Ascending aorta (tissue), 2 donors: ENCODE results near the gene HMGN1. TPM values are rescaled to one million over a fixed set of nuclear protein-coding genes. Genes with fewer than 3 reads are reported as not detected.

Source experiments
- DNase-seq, 2 donors: peaks; one replicate each; pipeline ENCODE4 v3.0.0-alpha.2; 2019; ENCODE audit warnings: low spot score in 2 of 2
- H3K27ac ChIP-seq, 2 donors: fragments of 200-600 bp; sonication (generic); one replicate each; pipeline ENCODE4 v1.5.1; 2016 to 2017; ENCODE audit warnings: mild to moderate bottlenecking in 1 of 2
- H3K27me3 ChIP-seq: fragments of 200-600 bp; sonication (generic); one replicate; pipeline ENCODE4 v1.5.1; 2017
- H3K36me3 ChIP-seq, 2 donors: fragments of 200-600 bp; sonication (generic); one replicate each; pipeline ENCODE4 v1.5.1; 2016
- H3K4me1 ChIP-seq, 2 donors: fragments of 200-600 bp; sonication (generic); one replicate each; pipeline ENCODE4 v1.5.1; 2016 to 2017; ENCODE audit warnings: mild to moderate bottlenecking in 1 of 2
- H3K4me3 ChIP-seq, 2 donors: fragments of 200-600 bp; sonication (generic); one replicate each; pipeline ENCODE4 v1.5.1; 2016 to 2017; ENCODE audit warnings: mild to moderate bottlenecking in 1 of 2
- H3K9me3 ChIP-seq, 2 donors: fragments of 200-600 bp; sonication (generic); one replicate each; pipeline ENCODE4 v1.5.1; 2016
- CTCF ChIP-seq, 3 experiments: fragments of 200-600 bp in 2 of 3; fragments of 450-650 bp in 1 of 3; sonication (generic) in 2 of 3; IDR thresholded peaks; one replicate each; pipeline ENCODE4 v1.5.1; 2016 to 2019; ENCODE audit warnings: antibody characterized with exemption in 3 of 3, mild to moderate bottlenecking in 1 of 3, moderate library complexity in 1 of 3
- intact Hi-C: fragments of 100-400 bp; cut with DNase I; formaldehyde crosslinking; loops from one replicate; pipeline ENCODE4 v1.15.1; 2023
- total RNA-seq: library from RNA; depleted of rRNA; stranded (reverse); fragments of >200 nt; gene quantifications from one replicate; pipeline ENCODE4 v1.1.0, GENCODE V29; 2016

HMGN1 gene
- total RNA-seq, 1 donor from 2014 or later = 22.7 TPM

- Histone ChIP-seq H3K36me3 (peaks cover 16 to 25% of the 10 kb centered on the region in 2 donors), H3K4me3 (no peak overlapping the region), H3K4me1 (peaks cover 0 to 15% of the 10 kb centered on the region in 2 donors), H3K27ac (no peak overlapping the region), H3K27me3 (no peaks in the 10 kb centered on the region), H3K9me3 (no peaks in the 10 kb centered on the region)
- no peak for DNase-seq
- intact Hi-C loops = no loop called here
- TF ChIP-seq CTCF (IDR thresholded peaks at IDR 0.05) = no peak
These were observed 2.7 kb downstream of the HMGN1 start for GRCh38 chr21:39346206-39346605.

GRCh38 chr21:39345440-39345839 is 3.4 kb downstream of the HMGN1 start:
- Histone ChIP-seq H3K27ac (no peak overlapping the region), H3K9me3 (no peaks in the 10 kb centered on the region), H3K36me3 (peaks cover 20 to 29% of the 10 kb centered on the region in 2 donors), H3K27me3 (no peaks in the 10 kb centered on the region), H3K4me3 (no peak overlapping the region), H3K4me1 (peaks cover 0 to 15% of the 10 kb centered on the region in 2 donors)
- no peak for DNase-seq
- intact Hi-C loops = no loop called here
- TF ChIP-seq CTCF (IDR thresholded peaks at IDR 0.05) = no peak

GRCh38 chr21:39344848-39345247 is 4.0 kb downstream of the HMGN1 start:
- no peak for TF ChIP-seq CTCF (IDR thresholded peaks at IDR 0.05)
- DNase-seq = no peak
- no peak overlapping the region for H3K27ac ChIP-seq
- peaks cover 20 to 29% of the 10 kb centered on the region in 2 donors for H3K36me3 ChIP-seq
- no peaks in the 10 kb centered on the region for H3K9me3 ChIP-seq
- intact Hi-C loops = no loop called here
- H3K27me3 ChIP-seq = no peaks in the 10 kb centered on the region
- peaks cover 0 to 14% of the 10 kb centered on the region in 2 donors for H3K4me1 ChIP-seq
- no peak overlapping the region for H3K4me3 ChIP-seq

GRCh38 chr21:39341249-39341923 is 7.5 kb downstream of the HMGN1 start:
- Histone ChIP-seq H3K27me3 (no peaks in the 10 kb centered on the region), H3K27ac (no peak overlapping the region), H3K9me3 (no peaks in the 10 kb centered on the region), H3K4me3 (no peak overlapping the region), H3K36me3 (peaks cover 20 to 29% of the 10 kb centered on the region in 2 donors), H3K4me1 (peaks cover 0 to 4% of the 10 kb centered on the region in 2 donors)
- intact Hi-C loops = no loop called here
- no peak for DNase-seq
- no peak for TF ChIP-seq CTCF (IDR thresholded peaks at IDR 0.05)

- no peak for DNase-seq
- Histone ChIP-seq H3K36me3 (peaks cover 20 to 29% of the 10 kb centered on the region in 2 donors), H3K9me3 (no peaks in the 10 kb centered on the region), H3K4me1 (no peaks in the 10 kb centered on the region), H3K4me3 (no peak overlapping the region), H3K27me3 (no peaks in the 10 kb centered on the region), H3K27ac (no peak overlapping the region)
- no peak for TF ChIP-seq CTCF (IDR thresholded peaks at IDR 0.05)
- intact Hi-C loops = no loop called here
These were observed 8.2 kb downstream of the HMGN1 start for GRCh38 chr21:39340687-39341086.
